ENCODE measurements around the gene SRXN1. TPM values are rescaled to one million over a fixed set of nuclear protein-coding genes. Genes with fewer than 3 reads are reported as not detected.

SRXN1 gene
- total RNA-seq, 4 donors from 2014 or later = 36.9 to 57.1 (median 38.0) TPM

- no peaks in the 10 kb centered on the region for H3K36me3 ChIP-seq
- TF ChIP-seq CTCF (IDR thresholded peaks at IDR 0.05) (no peak), EP300 (IDR thresholded peaks at IDR 0.05) (no peak), POLR2AphosphoS5 (IDR thresholded peaks at IDR 0.05) (no peak), POLR2A (IDR thresholded peaks at IDR 0.05) (no peak)
- H3K4me3 ChIP-seq = no peak overlapping the region
- no peaks in the 10 kb centered on the region for H3K9me3 ChIP-seq
- WGBS, 2 donors (ENCODE audit: low coverage in 1 of 2) = 100% methylated on average over 1 to 2 of the region's 2 CpGs
- H3K27me3 ChIP-seq = peaks cover 31% of the 10 kb centered on the region
- H3K27ac ChIP-seq = no peak overlapping the region
- ATAC-seq = no peak
- no peaks in the 10 kb centered on the region for H3K4me1 ChIP-seq
Measured at GRCh38 chr20:597560-597959, 55.4 kb downstream of the SRXN1 start.

Other genes with a start within 250 kb of the SRXN1 start
- gene RBCK1, start 244.9 kb downstream of the SRXN1 start, total RNA-seq = 100 to 1,000 TPM in 1 of 4 donors, 10 to 100 TPM in 3; 50.9 to 111 (median 82.1) TPM
- gene TBC1D20, start 190.7 kb downstream of the SRXN1 start, total RNA-seq = 10 to 100 TPM; 39.6 to 51.2 (median 39.9) TPM
- gene CSNK2A1, start 109.4 kb downstream of the SRXN1 start, total RNA-seq = 100 to 1,000 TPM in 2 of 4 donors, 10 to 100 TPM in 2; 69.1 to 109 (median 92.2) TPM
- 1 to 10 TPM in 3 of 4 donors, not detected in 1; 3.0 to 6.6 (median 4.5) TPM for gene TCF15, start 42.9 kb downstream of the SRXN1 start, total RNA-seq
- not detected for gene SCRT2, start 22.6 kb upstream of the SRXN1 start, total RNA-seq
- 1 to 10 TPM in 2 of 4 donors, under 1 TPM in 2; 0.31 to 1.7 (median 0.97) TPM for gene SLC52A3, start 115.3 kb upstream of the SRXN1 start, total RNA-seq
- 1 to 10 TPM; 1.4 to 3.2 (median 2.0) TPM for gene FAM110A, start 180.5 kb upstream of the SRXN1 start, total RNA-seq